Femur (tissue), 1 donor: ENCODE measurements around the gene CD163L1.
"Not testable (repeated sequence)": the region's sequence is repeated elsewhere in the genome, so short reads cannot be mapped to it uniquely, and the experiment has no call there.

Experiments
- DNase-seq: peaks from one replicate; pipeline ENCODE4 v3.0.0-alpha.2; 2017

The CD163L1 gene

GRCh38 chr12:7403466-7403865 is 40.5 kb downstream of the CD163L1 start:
- no peak for DNase-seq

DNA sequence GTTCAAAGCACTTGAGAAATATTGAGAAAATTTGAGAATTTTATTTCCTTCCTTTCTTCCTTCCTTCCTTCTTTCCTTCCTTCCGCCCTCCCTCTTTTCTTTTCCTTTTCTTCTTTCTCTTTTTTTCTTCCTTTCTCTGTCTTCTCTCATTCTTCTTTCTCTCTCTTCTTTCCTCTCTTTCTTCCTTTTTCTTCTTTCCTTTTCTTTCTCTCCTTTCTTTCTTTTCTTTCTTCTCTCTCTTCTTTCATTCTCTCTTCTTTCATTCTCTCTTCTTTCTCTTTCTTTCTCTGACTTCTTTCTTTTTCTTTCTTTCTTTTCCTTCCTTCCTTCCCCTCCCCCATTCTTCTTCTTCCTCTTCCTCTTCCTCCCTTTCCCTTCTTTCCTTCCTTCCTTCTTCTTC is 44.9 kb downstream of the CD163L1 start:
- DNase-seq: no peak

DNA sequence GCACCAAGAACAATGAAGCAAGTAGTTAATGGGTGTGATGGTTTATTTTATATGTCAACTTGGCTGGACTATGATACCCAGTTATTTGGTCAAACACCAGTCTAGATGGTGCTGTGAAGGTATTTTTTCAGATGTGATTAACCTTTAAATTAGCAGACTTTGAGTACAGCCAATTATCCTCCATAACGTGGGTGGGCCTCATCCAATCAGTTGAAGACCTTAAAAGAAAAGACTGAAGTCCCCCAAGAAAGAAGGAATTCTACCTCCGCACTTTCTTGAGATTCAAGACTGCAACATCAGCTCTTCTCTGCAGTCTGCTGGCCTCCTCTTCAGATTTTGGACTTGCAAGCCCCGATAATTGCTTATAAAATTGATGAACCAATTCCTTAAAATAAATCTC is 47.5 kb downstream of the CD163L1 start:
- no peak for DNase-seq

DNA sequence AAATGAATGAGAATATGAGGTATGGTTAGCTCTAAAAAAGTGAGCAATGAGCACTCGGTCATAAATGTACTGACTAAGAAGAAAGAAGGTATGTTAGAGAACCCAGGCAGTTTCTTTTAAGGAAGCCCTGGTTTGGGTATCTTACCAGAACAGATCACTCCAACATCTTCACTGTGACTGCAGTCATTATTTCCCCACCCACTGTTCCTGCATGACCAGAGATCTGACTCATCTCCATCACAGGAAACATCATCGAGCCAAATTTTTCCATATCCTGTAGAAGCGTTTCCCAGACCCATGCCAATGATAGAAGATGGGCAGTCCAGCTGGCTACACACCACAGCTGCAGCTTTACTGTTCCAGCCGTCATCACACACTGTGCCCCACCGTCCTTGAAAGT is 48.0 kb downstream of the CD163L1 start:
- DNase-seq: no peak

DNA sequence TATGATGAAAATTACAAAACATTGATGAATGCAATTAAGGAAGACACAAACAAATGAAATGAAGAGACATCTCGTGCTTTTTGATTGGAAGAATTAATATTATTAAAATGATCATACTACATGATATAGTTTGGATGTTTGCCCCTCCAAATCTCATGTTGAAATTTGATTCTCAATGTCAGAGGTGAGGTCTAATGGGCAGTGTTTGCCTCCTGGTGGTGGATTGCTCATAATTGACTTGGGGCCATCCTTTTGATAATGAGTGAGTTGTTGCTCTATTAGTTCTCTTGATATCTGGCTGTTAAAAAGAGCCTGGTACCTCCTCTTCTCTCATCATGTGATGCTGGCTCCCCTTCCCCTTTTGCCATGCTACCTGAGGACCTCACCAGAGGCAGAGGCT is 56.7 kb downstream of the CD163L1 start:
- no peak for DNase-seq

- no peak for DNase-seq
Observed at GRCh38 chr12:7383157-7383556, 60.8 kb downstream of the CD163L1 start.

DNA sequence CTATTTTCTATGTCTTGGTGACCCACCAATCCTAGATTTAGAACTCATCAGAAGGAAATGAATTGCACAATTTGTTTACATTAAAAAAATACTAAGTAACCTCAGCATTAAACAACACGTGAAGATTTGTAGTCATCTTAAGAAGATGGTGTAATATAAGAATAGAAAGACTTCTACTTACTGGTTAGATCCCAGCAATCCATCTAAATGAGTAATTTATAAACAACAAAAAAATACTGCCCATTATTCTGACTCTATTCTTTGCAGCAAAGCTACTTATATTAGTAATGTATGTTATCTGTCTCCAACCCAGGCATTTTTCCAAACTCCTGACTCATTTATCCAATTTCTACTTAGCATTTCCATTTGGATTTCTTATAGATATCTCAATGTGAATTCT is 67.8 kb downstream of the CD163L1 start:
- DNase-seq: no peak

DNA sequence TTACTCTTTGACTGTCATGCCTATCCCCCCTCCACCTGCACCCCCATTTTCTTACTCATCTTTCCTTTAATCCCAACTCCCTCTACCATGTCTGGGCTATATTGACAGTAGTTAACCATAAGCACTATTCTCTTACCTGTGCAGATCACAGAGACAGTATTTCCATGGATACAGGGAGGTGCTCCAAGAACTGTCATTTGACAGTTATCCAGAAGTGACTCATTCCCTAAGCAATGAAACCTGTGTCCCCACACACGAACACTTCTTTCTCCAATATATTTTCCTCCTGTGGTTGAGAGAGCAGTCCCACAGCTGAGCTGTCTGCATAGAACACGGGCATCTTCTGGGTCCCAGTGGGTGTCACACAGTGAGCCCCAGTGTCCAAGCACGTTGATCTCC is 68.8 kb downstream of the CD163L1 start:
- DNase-seq: no peak

GRCh38 chr12:7374423-7375144 is 69.4 kb downstream of the CD163L1 start:
- DNase-seq: peak; percentile 23

DNA sequence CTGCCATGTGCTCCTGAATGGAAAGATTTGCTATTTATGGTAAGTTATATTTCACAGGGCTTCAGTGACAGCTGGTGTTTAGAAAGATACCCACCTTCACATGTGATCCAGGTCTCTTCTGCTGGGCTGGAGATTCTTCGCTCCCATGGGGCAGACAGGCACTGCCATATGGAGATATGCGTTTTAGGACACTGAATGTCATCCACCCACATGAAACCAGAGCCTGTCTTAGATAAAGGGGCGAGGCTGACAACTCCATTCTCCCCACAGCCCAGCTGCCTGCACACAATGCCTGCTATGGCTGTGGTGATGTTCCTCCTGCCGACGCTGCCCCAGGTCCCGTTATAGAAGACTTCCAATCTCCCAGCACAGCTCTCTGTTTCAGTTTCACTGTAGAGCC is 70.7 kb downstream of the CD163L1 start:
- peak; percentile 21 for DNase-seq

GRCh38 chr12:7369274-7369729 is 74.7 kb downstream of the CD163L1 start:
- DNase-seq: no peak

- DNase-seq: no peak
Observed at GRCh38 chr12:7362734-7363133, 81.2 kb downstream of the CD163L1 start.

GRCh38 chr12:7361265-7361664 is 82.7 kb downstream of the CD163L1 start:
- DNase-seq: no peak

GRCh38 chr12:7354529-7354928 is 89.4 kb downstream of the CD163L1 start:
- no peak for DNase-seq

DNA sequence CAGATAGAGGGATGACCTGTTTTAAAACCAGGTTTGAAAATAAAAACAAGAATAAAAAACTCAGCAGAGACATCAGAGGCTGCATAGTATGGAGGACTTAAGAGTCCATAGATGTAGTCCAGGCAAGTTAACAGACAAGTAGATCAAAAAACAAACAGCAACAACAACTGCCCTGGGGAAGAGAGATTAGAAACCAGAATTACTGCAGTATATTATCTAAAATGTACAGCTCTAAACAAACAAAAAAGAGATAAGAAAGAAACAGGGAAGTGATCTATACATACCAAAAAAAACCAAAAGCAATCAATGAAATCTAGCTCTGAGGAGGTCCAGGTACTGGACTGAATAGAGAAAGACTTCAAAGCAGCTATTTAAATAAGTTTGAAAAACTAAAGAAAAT is 91.3 kb downstream of the CD163L1 start:
- DNase-seq: no peak

GRCh38 chr12:7351177-7351576 is 92.8 kb downstream of the CD163L1 start:
- no peak for DNase-seq

DNA sequence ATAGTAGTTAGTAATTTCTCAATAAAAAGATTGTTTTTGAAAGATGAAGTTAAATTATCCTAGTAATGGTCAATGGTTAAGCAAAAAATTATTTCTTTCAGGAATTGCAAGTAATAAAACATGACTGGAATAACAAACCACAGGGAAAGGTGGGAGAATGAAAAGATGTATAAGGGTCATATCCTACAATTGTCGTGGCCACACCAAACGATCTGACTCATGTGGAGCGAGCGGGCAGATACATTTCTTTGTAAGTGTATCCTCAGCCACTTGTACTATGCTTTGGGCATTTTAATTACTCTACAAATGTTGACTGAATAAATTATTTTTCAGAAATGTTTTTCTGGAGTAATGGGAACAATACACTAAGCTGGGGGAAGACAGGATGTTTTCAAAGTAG is 94.5 kb downstream of the CD163L1 start:
- DNase-seq: no peak

DNA sequence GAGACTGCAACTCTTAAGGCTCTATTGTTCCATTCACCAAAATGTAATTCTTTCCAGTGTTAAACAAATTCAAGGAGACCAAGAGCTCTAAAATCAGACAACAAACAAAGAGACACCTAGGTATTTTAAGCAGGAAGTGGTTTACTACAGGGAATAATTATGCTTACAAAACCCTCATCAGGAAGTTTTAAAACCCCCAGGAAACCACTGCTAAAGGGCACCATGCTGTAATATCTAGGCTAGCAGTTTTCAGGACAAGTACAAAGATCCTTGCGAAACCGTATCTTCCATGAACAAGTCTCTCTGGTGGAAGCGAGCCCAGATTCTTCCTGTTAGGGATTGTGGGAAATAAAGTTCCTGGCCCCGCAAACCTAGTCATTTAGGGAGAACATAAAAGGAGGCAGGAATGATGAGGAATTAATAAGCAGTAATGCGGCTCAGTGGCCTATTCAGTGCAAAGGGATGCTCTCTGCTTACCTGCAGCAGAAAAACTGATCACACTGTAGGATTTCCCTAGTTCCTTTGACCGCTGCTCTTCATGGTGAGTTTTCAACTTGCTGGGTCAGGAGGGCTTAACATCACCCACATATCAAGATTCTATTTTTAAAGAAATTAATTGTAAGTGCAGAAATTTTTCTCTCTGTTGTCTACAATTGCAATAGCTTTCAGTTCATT is 97.3 kb downstream of the CD163L1 start:
- DNase-seq: no peak

DNA sequence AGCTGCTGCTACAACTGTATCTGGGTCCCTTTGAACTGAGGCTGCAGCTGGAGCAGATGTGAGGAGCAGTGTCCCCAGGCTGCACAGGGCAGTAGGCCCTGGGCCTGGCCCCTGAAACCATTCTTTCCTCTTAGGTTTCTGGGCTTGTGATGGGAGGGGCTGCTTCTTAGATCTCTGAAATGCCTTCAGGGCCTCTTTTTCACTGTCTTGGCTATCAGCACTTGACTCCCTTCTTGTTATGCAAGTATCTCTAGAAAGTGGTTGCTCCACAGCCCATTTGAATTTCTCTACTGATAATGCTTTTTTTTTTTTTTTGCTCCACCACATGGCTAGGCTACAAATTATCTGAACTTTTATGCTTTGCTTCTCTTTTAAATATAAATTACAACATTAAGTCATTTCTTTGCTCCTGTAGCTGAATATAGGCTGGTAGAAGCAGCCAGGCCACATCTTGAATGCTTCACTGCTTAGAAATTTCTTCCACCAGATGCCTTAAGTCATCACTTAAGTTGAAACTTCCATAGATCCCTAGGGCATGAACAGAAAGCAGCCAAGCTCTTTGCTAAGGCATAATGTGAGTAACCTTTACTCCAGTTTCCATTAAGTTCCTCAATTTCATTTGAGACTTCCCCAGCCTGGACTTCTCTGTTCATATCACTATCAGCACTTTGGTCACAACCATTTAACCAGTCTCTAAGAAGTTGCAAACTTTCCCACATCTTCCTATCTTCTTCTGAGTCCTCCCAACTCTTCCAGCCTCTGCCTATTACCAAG is 98.9 kb downstream of the CD163L1 start:
- no peak for DNase-seq

DNA sequence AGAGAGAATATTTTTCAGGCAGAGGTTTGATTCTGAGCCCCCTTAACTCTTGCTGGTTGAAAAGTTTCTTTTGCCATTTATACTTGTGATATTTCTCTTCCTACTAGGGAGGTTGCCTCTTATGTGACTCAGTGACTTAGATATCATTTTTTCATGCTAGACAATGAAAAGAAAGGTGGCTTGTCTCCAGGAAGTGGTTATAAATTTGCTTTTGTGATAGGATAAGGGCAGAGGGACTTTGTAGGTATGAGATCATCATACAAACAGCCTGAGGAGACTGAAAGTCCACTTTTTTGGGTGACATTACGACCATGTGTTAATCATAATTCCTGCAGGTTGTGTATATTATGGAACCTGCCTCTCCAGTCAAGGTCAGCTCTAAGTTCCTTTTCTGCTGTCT is 104.3 kb downstream of the CD163L1 start:
- DNase-seq: no peak

DNA sequence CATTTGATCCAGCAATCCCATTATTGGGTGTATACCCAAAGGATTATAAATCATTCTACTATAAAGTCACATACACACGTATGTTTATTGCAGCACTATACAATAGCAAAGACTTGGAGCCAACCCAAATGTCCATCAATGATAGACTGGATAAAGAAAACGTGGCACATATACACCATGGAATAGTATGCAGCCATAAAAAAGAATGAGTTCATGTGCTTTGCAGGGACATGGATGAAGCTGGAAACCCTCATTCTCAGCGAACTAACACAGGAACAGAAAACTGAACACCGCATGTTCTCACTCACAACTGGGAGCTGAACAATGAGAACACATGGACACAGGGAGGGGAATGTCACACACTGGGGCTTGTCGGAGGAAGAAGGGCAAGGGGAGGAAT is 106.2 kb downstream of the CD163L1 start:
- not testable (repeated sequence) for DNase-seq

GRCh38 chr12:7327918-7328317 is 116.0 kb downstream of the CD163L1 start:
- DNase-seq: no peak

DNA sequence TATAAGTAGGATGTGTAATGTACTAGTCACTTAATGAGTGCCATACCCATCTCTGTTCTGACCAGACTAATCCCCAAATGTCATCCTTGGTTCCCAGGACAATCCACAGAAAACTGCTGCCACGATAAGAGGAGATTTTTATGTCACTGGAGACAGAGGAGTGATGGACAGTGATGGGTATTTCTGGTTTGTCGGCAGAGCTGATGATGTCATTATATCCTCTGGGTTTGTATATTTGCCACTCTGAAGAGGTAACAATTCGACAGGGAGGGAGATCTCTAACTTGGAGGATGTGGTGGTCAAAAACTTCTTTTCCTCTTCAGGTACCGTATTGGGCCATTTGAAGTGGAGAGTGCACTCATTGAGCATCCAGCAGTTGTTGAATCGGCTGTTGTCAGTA is 119.8 kb downstream of the CD163L1 start:
- no peak for DNase-seq

GRCh38 chr12:7322599-7322998 is 121.4 kb downstream of the CD163L1 start:
- no peak for DNase-seq
